GM19043 (cell line): ENCODE measurements around the gene MAML1.
A peak's percentile ranks its signal among the peaks of the same experiment; 100 is the strongest.

ENCODE experiments used
- ATAC-seq: cut with Tn5 transposase; IDR thresholded peaks from one replicate; pipeline ENCODE4 v1.9.1; 2021; ENCODE audit warnings: low read depth; ENCODE audit not compliant: unreplicated experiment

Gene MAML1

DNA sequence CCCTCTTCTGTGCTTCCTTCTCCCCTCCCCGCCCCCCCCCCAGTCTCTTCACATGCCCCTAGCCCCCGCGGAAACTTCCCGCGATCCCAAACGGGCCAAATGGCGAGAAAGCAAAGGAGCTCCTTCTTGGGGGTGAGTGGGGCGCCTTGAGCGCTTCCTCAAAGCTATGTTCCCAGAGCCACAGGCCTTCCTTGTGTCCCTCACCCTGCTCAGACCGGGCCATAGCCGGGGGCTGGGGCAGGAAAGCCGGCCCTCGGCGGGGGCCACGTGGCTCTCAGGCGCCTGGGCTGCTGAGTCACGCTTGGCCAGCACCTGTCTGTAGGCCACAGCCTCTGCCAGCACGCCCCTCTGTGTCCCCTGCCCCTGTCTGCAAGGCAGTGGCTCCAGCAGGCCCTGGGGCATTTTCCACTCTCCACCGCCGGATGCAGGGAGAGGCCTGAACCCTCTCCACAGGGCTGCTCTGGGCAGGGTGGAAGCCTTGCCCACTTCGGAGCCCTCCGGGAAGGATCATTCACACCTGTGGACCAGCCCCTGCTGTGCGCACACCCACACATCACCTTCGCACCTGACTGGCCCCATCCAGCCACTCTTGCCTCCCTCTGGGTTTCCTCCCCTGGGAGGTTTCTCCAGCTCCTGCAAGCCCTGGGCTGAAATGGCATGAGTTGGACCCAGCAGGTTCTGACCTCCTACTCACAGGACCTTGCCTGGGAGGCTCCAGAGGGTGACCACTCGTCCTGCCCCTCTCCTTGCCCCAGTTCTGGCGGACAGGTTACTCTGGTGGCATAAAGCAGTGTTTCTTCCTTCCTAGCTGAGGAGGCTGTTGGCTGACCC, 86.9 kb downstream of the MAML1 start:
- no peak for ATAC-seq

- no peak for ATAC-seq
Measured at GRCh38 chr5:179820127-179820482, 87.5 kb downstream of the MAML1 start.

DNA sequence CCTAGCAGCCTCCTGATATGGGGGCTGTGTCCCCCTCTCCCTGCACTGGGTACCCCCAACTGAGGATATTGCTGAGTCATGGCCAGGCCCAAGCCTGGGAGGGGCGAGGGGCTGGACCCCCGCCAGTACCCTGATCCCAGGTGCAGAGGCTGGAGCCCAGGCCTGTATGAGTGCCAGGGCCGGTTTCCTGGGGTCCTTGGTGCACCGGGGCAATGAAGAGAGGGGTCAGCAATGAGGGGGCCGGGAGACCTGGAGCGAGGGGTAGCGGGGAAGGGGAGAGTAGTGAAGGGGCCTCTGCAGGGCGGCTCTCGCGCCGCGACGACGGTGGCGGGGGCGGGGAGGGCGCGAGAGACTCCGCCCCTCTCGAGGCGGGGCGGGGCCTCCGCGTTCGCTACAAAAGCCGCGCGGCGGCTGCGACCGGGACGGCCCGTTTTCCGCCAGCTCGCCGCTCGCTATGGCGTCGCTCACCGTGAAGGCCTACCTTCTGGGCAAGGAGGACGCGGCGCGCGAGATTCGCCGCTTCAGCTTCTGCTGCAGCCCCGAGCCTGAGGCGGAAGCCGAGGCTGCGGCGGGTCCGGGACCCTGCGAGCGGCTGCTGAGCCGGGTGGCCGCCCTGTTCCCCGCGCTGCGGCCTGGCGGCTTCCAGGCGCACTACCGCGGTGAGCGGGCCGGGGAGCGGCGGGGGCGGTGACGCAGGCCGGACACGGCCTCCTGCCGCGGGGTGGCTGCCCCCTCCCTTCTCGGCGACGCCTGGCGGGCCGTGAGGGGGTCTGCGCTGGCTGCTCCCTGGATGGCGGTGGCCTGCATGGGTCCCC, 88.1 kb downstream of the MAML1 start, which contains the start of gene SQSTM1:
Gene SQSTM1, plus strand, starts transcription at position 423 of the 815 bp plus-strand sequence. Its CDS starts 32 bp downstream, at position 455.
- ATAC-seq = peak; percentile 36

GRCh38 chr5:179821298-179822058, 88.9 kb downstream of the MAML1 start:
- ATAC-seq = peak; percentile 42

DNA sequence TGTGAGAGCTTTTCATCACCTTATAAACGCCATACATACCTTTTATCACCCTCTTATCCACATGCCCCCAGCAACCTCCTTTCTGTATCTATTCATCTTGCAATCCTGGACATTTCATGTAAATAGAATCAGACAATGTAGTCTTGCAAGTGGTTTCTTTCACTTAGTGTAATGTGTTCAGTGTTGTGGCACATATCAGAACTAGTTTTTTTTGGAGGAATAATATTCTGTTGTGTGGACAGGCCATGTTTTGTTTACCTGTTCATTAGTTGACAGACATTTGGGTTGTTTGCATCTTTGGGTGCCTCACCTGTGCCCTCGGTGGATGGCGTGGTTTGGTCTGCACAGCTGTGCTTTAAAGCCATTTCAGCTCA, 89.4 kb downstream of the MAML1 start:
- no peak for ATAC-seq

DNA sequence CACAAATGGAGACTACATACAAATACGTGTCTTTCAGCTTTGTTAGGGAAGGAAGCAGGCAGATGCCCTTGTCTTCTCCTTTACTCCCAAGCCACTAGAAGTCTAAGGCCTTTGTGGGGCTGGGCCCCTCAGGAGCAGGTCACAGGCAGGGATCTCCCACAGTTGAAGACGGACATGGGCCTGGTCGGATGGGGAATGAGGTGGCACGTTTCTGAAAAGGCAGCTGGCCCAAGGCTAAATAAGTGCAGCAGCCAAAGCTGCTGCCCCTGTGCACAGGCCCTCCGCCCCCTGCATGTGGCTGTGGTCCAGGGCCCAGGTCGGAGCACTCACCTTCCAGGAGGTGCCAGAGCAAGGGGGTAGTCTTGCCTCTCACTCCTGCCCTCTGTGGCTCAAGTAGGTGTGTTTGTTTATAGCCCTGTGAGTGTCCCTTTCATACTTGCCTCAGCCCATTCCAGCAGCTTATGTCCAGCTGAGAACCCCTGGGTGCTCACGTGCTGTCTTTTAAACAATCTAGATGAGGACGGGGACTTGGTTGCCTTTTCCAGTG, 89.9 kb downstream of the MAML1 start:
- ATAC-seq = no peak

DNA sequence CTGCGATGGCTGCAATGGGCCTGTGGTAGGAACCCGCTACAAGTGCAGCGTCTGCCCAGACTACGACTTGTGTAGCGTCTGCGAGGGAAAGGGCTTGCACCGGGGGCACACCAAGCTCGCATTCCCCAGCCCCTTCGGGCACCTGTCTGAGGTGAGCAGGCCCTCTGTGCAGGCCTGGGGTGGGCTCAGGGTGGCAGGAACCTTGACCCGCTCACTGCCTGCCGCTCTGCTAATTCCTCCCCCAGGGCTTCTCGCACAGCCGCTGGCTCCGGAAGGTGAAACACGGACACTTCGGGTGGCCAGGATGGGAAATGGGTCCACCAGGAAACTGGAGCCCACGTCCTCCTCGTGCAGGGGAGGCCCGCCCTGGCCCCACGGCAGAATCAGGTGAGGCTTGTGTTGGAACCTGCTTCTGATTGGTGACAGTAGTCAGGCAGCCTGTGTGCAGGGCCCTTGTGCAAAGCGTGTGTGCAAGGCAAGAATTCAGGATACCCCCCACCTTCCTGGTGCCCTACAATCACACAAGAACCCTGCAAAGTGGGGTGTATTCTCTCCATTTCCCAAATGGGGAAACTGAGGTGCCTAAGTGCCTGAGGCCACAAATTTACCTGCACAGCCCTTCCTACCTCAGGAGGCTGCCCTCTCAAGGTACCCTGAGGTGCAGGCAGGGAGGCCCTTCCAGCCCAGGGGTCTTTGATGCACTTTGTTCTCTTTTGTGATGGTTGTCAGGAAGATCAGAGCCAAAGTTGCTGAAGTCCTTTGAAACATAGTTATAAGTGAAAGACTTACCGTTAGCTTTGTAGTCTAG, 91.5 kb downstream of the MAML1 start:
- ATAC-seq = no peak

DNA sequence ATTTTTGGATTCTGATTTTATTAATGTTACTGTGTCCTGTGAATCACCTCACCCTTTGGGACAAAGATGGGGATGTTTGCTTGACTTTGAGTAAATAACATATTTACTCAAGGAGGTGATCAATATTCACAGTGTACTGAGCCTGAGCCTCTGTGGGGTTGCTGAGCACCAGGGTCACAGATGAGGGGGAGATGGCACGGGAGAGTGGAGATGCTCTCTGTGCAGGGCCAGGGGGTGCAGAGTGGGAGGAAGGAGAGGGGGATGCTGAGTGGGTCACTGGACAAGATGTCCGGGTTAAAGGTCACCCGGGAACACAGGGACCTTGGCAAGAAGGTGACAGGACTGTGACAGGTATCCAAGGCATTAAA, 92.1 kb downstream of the MAML1 start:
- ATAC-seq = no peak

DNA sequence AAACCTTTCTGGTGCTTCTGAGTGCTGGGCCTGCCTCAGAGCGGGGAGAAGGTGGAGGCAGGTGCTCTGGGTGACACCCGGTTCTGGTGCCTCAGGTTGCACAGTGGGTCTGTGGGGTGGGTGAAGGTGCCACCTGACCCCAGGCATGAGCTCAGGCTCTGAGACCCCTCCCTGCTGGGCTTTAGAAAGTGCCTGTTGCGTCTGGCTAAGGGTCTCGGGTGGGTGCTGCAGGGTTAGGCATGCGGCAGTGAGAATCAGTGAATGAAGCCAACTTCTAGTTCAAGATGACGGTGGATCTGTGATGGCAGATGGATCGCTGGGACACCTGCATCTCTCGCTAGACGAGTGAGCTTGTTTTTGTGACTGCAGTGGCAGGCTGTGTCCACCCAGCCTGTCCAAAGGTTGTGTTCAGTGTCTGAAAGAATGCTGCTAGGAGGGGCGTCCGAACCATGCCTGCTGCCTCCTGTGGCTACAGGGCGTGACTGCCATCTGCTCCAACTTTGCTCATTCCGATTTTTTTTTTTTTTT, 93.1 kb downstream of the MAML1 start:
- no peak for ATAC-seq
